HEK293 (cell line): ENCODE results near the gene COL24A1.

Experiments used
- CTCF ChIA-PET: fragments of 350-600 bp; formaldehyde crosslinking; extraction: SDS; loops from one replicate; lab custom pipeline; 2021; ENCODE audit warnings: antibody characterized with exemption; lab: Yijun Ruan, JAX
- POLR2A ChIA-PET: fragments of 300-600 bp; formaldehyde crosslinking; extraction: SDS; loops from one replicate; lab custom pipeline; 2020; ENCODE audit warnings: antibody characterized with exemption, inconsistent platforms; lab: Yijun Ruan, JAX
- H3K27ac ChIP-seq: fragments of 200-500 bp; sonication (Bioruptor generic); 2 replicates; pipeline ENCODE4 v1.5.1; 2014; ENCODE audit warnings: low read depth, low read length, control low read depth, inconsistent platforms; ENCODE audit errors: extremely low read depth
- H3K36me3 ChIP-seq, 2 experiments: fragments of 200-500 bp in 1 of 2; sonication (Bioruptor generic) in 1 of 2; 1 replicate in 1 of 2; 2 replicates in 1 of 2; pipeline ENCODE4 v1.5.1; 2014 to 2017; ENCODE audit warnings: inconsistent platforms in 2 of 2, low read length in 2 of 2; ENCODE audit not compliant: control insufficient read depth in 2 of 2, insufficient read depth in 1 of 2
- H3K4me1 ChIP-seq: fragments of 200-500 bp; sonication (Bioruptor generic); 2 replicates; pipeline ENCODE4 v1.5.1; 2014; ENCODE audit warnings: mild to moderate bottlenecking, low read length, inconsistent platforms; ENCODE audit not compliant: control insufficient read depth, insufficient read depth
- H3K4me3 ChIP-seq: 2 replicates; pipeline ENCODE4 v1.5.1; 2011; ENCODE audit warnings: low read depth, mild to moderate bottlenecking, control low read depth, low read length, moderate library complexity
- H3K9me3 ChIP-seq: fragments of 200-500 bp; sonication (Bioruptor generic); 2 replicates; pipeline ENCODE4 v1.5.1; 2014; ENCODE audit warnings: low read depth, low read length, inconsistent platforms; ENCODE audit not compliant: control insufficient read depth, insufficient read depth
- EGR2 ChIP-seq: fragments of 450-650 bp; formaldehyde crosslinking; IDR thresholded peaks from 2 replicates; pipeline ENCODE4 v1.5.1; 2016; ENCODE audit warnings: low read depth, missing biosample characterization, missing genetic modification characterization
- GLI2 ChIP-seq: fragments of 450-650 bp; formaldehyde crosslinking; IDR thresholded peaks from 2 replicates; pipeline ENCODE4; 2017; ENCODE audit warnings: missing biosample characterization, missing genetic modification characterization, low read depth, borderline replicate concordance
- KLF7 ChIP-seq: fragments of 450-650 bp; formaldehyde crosslinking; IDR thresholded peaks from 2 replicates; pipeline ENCODE4 v1.5.1; 2016; ENCODE audit warnings: missing biosample characterization, missing genetic modification characterization, borderline replicate concordance
- KLF8 ChIP-seq: fragments of 450-650 bp; formaldehyde crosslinking; IDR thresholded peaks from 2 replicates; pipeline ENCODE4 v1.5.1; 2016; ENCODE audit warnings: missing biosample characterization, missing genetic modification characterization
- MYNN ChIP-seq: fragments of 450-650 bp; formaldehyde crosslinking; IDR thresholded peaks from 2 replicates; pipeline ENCODE4 v1.5.1; 2016; ENCODE audit warnings: missing biosample characterization, missing genetic modification characterization, borderline replicate concordance
- OVOL3 ChIP-seq: fragments of 450-650 bp; formaldehyde crosslinking; IDR thresholded peaks from 2 replicates; pipeline ENCODE4 v1.5.1; 2016; ENCODE audit warnings: missing biosample characterization, missing genetic modification characterization
- WT1 ChIP-seq: fragments of 450-650 bp; formaldehyde crosslinking; IDR thresholded peaks from 2 replicates; pipeline ENCODE4 v1.5.1; 2016; ENCODE audit warnings: missing biosample characterization, missing genetic modification characterization
- ZBTB21 ChIP-seq: fragments of 450-650 bp; formaldehyde crosslinking; IDR thresholded peaks from 2 replicates; pipeline ENCODE4 v1.5.1; 2017; ENCODE audit warnings: missing biosample characterization, missing genetic modification characterization
- ZFHX2 ChIP-seq: fragments of 450-650 bp; formaldehyde crosslinking; conservative IDR thresholded peaks from 2 replicates; pipeline ENCODE4 v1.5.1; 2016; ENCODE audit warnings: missing biosample characterization, missing genetic modification characterization
- ZFP41 ChIP-seq: fragments of 450-650 bp; formaldehyde crosslinking; IDR thresholded peaks from 2 replicates; pipeline ENCODE4 v1.5.1; 2016; ENCODE audit warnings: missing biosample characterization, missing genetic modification characterization, borderline replicate concordance
- ZNF2 ChIP-seq: fragments of 450-650 bp; formaldehyde crosslinking; IDR thresholded peaks from 2 replicates; pipeline ENCODE4 v1.5.1; 2016; ENCODE audit warnings: missing biosample characterization, missing genetic modification characterization
- ZNF341 ChIP-seq: fragments of 450-650 bp; formaldehyde crosslinking; IDR thresholded peaks from 2 replicates; pipeline ENCODE4; 2016; ENCODE audit warnings: low read depth, missing biosample characterization, missing genetic modification characterization
- ZNF600 ChIP-seq: fragments of 450-650 bp; formaldehyde crosslinking; IDR thresholded peaks from 2 replicates; pipeline ENCODE4 v1.5.1; 2016; ENCODE audit warnings: missing biosample characterization, missing genetic modification characterization
- ZNF610 ChIP-seq: fragments of 450-650 bp; formaldehyde crosslinking; IDR thresholded peaks from 2 replicates; pipeline ENCODE4 v1.5.1; 2016; ENCODE audit warnings: missing biosample characterization, missing genetic modification characterization, borderline replicate concordance
- ZNF626 ChIP-seq: fragments of 450-650 bp; sonication (Bioruptor Pico); formaldehyde crosslinking; IDR thresholded peaks from 2 replicates; pipeline ENCODE4 v1.5.1; 2018; ENCODE audit warnings: missing biosample characterization, missing genetic modification characterization, inconsistent platforms
- ZNF76 ChIP-seq: fragments of 450-650 bp; formaldehyde crosslinking; IDR thresholded peaks from 2 replicates; pipeline ENCODE4; 2016; ENCODE audit warnings: low read depth, missing biosample characterization, missing genetic modification characterization, borderline replicate concordance
- ZNF777 ChIP-seq: fragments of 450-650 bp; formaldehyde crosslinking; IDR thresholded peaks from 2 replicates; pipeline ENCODE4 v1.5.1; 2017; ENCODE audit warnings: missing biosample characterization, missing genetic modification characterization, borderline replicate concordance
- ZNF843 ChIP-seq: fragments of 450-650 bp; formaldehyde crosslinking; IDR thresholded peaks from 2 replicates; pipeline ENCODE4 v1.5.1; 2016; ENCODE audit warnings: missing biosample characterization, missing genetic modification characterization
- TF ChIP-seq, protein P1 (sequence below): fragments of 450-650 bp; formaldehyde crosslinking; IDR thresholded peaks from 2 replicates; pipeline ENCODE4 v1.5.1; 2016; ENCODE audit warnings: missing biosample characterization, missing genetic modification characterization
- TF ChIP-seq, protein P2 (sequence below): fragments of 450-650 bp; formaldehyde crosslinking; IDR thresholded peaks from 2 replicates; pipeline ENCODE4 v1.5.1; 2016; ENCODE audit warnings: missing biosample characterization, missing genetic modification characterization
- TF ChIP-seq, protein P3 (sequence below): fragments of 450-650 bp; formaldehyde crosslinking; IDR thresholded peaks from 2 replicates; pipeline ENCODE4 v1.5.1; 2016; ENCODE audit warnings: missing biosample characterization, missing genetic modification characterization
- TF ChIP-seq, protein P4 (sequence below): fragments of 450-650 bp; formaldehyde crosslinking; IDR thresholded peaks from 2 replicates; pipeline ENCODE4 v1.5.1; 2016; ENCODE audit warnings: missing biosample characterization, missing genetic modification characterization
- TF ChIP-seq, protein P5 (sequence below): fragments of 450-650 bp; formaldehyde crosslinking; optimal IDR thresholded peaks from 2 replicates; pipeline ENCODE3; 2016; ENCODE audit warnings: missing biosample characterization, mild to moderate bottlenecking, missing genetic modification characterization
- TF ChIP-seq, protein P6 (sequence below): fragments of 450-650 bp; formaldehyde crosslinking; IDR thresholded peaks from 2 replicates; pipeline ENCODE4 v1.5.1; 2016; ENCODE audit warnings: missing biosample characterization, missing genetic modification characterization, borderline replicate concordance

Gene COL24A1

DNA sequence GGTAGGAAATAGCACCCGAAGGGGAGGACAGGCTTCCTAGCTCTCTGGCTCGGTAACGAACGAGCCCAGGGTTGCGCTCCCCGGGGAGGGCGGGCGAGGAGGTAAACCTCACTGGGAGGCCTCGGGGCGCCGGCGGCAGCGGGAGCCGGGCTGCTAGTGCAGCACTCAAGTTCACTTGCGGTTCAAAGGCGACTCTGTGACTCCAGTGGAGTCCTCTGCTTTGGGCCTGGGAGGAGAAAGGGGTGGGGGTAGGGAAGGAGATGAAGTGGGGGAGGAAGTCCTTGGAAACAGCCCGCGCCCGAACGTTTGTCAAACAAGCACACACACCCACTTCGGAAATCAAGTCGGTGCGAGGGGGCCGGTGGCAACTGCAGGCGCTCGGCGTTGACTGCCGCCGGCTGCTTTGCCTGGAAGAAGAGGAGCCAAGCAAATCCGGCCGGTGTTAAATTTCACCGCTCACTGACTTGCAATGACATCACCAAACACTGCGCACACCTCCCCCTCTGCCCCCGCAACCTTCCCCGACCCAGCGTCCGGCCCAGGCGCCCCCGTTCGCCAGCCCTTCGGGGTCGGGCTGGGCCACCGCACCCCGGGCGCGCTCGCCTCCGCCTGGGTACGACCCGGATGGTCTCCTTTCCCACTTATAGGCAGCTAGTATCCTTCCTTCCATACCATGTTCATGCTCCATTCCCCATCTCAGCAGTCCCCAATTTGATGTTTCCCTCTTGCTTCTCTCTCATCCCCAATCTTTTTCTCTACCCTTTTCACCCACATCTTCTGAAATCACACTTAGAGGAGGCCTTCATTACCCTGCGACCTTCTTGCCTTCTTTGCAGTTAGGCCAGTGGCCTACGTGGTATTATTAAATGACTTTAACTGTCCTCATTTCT is at the start of gene COL24A1:
COL24A1 (minus strand) TSS at position 207 of the 890 bp plus-strand sequence. CDS start 376 bp downstream, outside the sequence.
- H3K9me3 ChIP-seq: no peaks in the 10 kb centered on the region
- POLR2A ChIA-PET: no interaction called here
- H3K4me1 ChIP-seq: no peaks in the 10 kb centered on the region; the same call in 1 of the 2 replicates
- CTCF ChIA-PET: no interaction called here
- peak within 1 kb of the TSS; percentile 38 for H3K4me3 ChIP-seq
- peak within 1 kb of the TSS; percentile 19; the same call in 1 of the 2 replicates for H3K27ac ChIP-seq
- no peaks in the 10 kb centered on the region for H3K36me3 ChIP-seq
- TF ChIP-seq MYNN (tag by site-specific recombination) (no peak), KLF7 (no peak), ZNF777 (tag by site-specific recombination) (0 out of 2 replicates have a peak, but pooled peaks have one; percentile 46), ZNF2 (tag by site-specific recombination) (peak; percentile 42; the same call in 1 of the 2 replicates), ZFHX2 (tag by site-specific recombination) (peak; percentile 84), ZNF610 (tag by site-specific recombination) (0 out of 2 replicates have a peak, but pooled peaks have one; percentile 37), ZNF600 (tag by site-specific recombination) (peak; percentile 69), ZFP41 (no peak), OVOL3 (tag by site-specific recombination) (no peak), ZNF76 (tag by site-specific recombination) (no peak), ZNF626 (tag by site-specific recombination) (no peak), EGR2 (peak; percentile 86), ZNF843 (tag by site-specific recombination) (0 out of 2 replicates have a peak, but pooled peaks have one; percentile 16), KLF8 (tag by site-specific recombination) (peak; percentile 58), WT1 (tag by site-specific recombination) (no peak), GLI2 (tag by site-specific recombination) (no peak), ZNF341 (tag by site-specific recombination) (peak; percentile 76), ZBTB21 (tag by site-specific recombination) (peak; percentile 65; the same call in 1 of the 2 replicates)
- TF ChIP-seq, protein P1, sequence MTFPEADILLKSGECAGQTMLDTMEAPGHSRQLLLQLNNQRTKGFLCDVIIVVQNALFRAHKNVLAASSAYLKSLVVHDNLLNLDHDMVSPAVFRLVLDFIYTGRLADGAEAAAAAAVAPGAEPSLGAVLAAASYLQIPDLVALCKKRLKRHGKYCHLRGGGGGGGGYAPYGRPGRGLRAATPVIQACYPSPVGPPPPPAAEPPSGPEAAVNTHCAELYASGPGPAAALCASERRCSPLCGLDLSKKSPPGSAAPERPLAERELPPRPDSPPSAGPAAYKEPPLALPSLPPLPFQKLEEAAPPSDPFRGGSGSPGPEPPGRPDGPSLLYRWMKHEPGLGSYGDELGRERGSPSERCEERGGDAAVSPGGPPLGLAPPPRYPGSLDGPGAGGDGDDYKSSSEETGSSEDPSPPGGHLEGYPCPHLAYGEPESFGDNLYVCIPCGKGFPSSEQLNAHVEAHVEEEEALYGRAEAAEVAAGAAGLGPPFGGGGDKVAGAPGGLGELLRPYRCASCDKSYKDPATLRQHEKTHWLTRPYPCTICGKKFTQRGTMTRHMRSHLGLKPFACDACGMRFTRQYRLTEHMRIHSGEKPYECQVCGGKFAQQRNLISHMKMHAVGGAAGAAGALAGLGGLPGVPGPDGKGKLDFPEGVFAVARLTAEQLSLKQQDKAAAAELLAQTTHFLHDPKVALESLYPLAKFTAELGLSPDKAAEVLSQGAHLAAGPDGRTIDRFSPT: peak; percentile 81
- TF ChIP-seq, protein P2, sequence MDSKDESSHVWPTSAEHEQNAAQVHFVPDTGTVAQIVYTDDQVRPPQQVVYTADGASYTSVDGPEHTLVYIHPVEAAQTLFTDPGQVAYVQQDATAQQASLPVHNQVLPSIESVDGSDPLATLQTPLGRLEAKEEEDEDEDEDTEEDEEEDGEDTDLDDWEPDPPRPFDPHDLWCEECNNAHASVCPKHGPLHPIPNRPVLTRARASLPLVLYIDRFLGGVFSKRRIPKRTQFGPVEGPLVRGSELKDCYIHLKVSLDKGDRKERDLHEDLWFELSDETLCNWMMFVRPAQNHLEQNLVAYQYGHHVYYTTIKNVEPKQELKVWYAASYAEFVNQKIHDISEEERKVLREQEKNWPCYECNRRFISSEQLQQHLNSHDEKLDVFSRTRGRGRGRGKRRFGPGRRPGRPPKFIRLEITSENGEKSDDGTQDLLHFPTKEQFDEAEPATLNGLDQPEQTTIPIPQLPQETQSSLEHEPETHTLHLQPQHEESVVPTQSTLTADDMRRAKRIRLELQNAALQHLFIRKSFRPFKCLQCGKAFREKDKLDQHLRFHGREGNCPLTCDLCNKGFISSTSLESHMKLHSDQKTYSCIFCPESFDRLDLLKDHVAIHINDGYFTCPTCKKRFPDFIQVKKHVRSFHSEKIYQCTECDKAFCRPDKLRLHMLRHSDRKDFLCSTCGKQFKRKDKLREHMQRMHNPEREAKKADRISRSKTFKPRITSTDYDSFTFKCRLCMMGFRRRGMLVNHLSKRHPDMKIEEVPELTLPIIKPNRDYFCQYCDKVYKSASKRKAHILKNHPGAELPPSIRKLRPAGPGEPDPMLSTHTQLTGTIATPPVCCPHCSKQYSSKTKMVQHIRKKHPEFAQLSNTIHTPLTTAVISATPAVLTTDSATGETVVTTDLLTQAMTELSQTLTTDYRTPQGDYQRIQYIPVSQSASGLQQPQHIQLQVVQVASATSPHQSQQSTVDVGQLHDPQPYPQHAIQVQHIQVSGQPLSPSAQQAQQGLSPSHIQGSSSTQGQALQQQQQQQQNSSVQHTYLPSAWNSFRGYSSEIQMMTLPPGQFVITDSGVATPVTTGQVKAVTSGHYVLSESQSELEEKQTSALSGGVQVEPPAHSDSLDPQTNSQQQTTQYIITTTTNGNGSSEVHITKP (tag by site-specific recombination): peak; percentile 57
- TF ChIP-seq, protein P3, sequence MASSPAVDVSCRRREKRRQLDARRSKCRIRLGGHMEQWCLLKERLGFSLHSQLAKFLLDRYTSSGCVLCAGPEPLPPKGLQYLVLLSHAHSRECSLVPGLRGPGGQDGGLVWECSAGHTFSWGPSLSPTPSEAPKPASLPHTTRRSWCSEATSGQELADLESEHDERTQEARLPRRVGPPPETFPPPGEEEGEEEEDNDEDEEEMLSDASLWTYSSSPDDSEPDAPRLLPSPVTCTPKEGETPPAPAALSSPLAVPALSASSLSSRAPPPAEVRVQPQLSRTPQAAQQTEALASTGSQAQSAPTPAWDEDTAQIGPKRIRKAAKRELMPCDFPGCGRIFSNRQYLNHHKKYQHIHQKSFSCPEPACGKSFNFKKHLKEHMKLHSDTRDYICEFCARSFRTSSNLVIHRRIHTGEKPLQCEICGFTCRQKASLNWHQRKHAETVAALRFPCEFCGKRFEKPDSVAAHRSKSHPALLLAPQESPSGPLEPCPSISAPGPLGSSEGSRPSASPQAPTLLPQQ (tag by site-specific recombination): peak; percentile 68; the same call in 1 of the 2 replicates
- TF ChIP-seq, protein P4, sequence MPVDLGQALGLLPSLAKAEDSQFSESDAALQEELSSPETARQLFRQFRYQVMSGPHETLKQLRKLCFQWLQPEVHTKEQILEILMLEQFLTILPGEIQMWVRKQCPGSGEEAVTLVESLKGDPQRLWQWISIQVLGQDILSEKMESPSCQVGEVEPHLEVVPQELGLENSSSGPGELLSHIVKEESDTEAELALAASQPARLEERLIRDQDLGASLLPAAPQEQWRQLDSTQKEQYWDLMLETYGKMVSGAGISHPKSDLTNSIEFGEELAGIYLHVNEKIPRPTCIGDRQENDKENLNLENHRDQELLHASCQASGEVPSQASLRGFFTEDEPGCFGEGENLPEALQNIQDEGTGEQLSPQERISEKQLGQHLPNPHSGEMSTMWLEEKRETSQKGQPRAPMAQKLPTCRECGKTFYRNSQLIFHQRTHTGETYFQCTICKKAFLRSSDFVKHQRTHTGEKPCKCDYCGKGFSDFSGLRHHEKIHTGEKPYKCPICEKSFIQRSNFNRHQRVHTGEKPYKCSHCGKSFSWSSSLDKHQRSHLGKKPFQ: no peak
- TF ChIP-seq, protein P5, sequence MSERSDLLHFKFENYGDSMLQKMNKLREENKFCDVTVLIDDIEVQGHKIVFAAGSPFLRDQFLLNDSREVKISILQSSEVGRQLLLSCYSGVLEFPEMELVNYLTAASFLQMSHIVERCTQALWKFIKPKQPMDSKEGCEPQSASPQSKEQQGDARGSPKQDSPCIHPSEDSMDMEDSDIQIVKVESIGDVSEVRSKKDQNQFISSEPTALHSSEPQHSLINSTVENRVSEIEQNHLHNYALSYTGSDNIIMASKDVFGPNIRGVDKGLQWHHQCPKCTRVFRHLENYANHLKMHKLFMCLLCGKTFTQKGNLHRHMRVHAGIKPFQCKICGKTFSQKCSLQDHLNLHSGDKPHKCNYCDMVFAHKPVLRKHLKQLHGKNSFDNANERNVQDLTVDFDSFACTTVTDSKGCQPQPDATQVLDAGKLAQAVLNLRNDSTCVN (tag by site-specific recombination): peak; percentile 31
- TF ChIP-seq, protein P6, sequence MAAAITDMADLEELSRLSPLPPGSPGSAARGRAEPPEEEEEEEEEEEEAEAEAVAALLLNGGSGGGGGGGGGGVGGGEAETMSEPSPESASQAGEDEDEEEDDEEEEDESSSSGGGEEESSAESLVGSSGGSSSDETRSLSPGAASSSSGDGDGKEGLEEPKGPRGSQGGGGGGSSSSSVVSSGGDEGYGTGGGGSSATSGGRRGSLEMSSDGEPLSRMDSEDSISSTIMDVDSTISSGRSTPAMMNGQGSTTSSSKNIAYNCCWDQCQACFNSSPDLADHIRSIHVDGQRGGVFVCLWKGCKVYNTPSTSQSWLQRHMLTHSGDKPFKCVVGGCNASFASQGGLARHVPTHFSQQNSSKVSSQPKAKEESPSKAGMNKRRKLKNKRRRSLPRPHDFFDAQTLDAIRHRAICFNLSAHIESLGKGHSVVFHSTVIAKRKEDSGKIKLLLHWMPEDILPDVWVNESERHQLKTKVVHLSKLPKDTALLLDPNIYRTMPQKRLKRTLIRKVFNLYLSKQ (tag by site-specific recombination): no peak
